GM13976 (cell line): Measurements from ENCODE around the gene NEO1.

ENCODE experiments used
- DNase-seq: peaks from one replicate; pipeline ENCODE4 v3.0.0; 2012; ENCODE audit warnings: low spot score
- in situ Hi-C: fragments of 300-500 bp; cut with MboI; formaldehyde crosslinking; loops from one replicate; pipeline ENCODE4 v1.12.0; 2022; ENCODE audit warnings: low sequenced_read_pairs, mixed read lengths, inconsistent platforms; ENCODE audit not compliant: unreplicated experiment
- TF ChIP-seq, protein P1 (sequence below): IDR thresholded peaks from 2 replicates; pipeline ENCODE4 v1.5.1; 2012; ENCODE audit warnings: borderline replicate concordance, mild to moderate bottlenecking; ENCODE audit not compliant: insufficient read depth; ENCODE audit errors: extremely low read depth, missing control alignments, control extremely low read depth

NEO1 gene

DNA sequence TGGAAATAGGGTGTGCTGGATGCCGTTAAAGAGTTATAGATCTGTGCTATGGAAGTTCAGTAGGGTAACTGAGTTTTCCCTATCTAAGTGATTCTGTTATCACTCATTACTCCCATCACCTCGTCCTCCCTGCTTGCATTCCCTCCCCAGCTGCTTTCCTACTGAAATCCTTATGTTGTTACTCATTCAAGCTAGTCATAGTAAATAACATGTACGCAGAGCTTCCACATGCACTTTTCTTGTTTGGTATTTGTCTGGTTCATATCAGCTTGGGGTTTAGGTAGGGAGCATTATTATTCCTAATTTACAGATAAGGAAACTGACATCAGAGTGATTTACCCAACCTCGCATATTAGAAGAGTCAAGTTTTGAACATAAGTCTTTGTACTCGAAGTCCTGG, 181.4 kb downstream of the NEO1 start:
- DNase-seq, result no peak

DNA sequence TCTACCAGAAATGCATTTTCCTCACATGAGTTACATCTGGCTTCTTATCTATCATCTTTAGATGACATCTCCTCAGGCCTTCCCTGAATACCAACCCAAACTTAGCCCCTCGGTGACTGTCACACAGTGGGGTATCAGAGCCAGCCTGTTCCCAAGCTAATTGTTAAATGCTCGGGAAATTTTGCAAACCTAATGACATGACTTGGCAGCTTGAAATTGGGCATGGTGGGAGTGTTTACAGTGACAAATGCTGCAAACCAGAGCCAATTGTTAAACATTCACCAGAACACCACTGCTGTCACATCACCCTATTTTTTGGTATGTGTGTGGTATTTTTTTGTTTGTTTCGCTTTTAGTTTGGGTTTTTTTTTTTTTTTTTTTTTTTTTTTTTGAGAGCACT, 185.6 kb downstream of the NEO1 start:
- in situ Hi-C loops, result no loop called here
- TF ChIP-seq, protein P1, sequence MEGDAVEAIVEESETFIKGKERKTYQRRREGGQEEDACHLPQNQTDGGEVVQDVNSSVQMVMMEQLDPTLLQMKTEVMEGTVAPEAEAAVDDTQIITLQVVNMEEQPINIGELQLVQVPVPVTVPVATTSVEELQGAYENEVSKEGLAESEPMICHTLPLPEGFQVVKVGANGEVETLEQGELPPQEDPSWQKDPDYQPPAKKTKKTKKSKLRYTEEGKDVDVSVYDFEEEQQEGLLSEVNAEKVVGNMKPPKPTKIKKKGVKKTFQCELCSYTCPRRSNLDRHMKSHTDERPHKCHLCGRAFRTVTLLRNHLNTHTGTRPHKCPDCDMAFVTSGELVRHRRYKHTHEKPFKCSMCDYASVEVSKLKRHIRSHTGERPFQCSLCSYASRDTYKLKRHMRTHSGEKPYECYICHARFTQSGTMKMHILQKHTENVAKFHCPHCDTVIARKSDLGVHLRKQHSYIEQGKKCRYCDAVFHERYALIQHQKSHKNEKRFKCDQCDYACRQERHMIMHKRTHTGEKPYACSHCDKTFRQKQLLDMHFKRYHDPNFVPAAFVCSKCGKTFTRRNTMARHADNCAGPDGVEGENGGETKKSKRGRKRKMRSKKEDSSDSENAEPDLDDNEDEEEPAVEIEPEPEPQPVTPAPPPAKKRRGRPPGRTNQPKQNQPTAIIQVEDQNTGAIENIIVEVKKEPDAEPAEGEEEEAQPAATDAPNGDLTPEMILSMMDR, result no peak
- no peak for DNase-seq

More for the DNA sequence above, 181.4 kb downstream of the NEO1 start:
- TF ChIP-seq, protein P1, result no peak
- in situ Hi-C loops, result no loop called here

DNA sequence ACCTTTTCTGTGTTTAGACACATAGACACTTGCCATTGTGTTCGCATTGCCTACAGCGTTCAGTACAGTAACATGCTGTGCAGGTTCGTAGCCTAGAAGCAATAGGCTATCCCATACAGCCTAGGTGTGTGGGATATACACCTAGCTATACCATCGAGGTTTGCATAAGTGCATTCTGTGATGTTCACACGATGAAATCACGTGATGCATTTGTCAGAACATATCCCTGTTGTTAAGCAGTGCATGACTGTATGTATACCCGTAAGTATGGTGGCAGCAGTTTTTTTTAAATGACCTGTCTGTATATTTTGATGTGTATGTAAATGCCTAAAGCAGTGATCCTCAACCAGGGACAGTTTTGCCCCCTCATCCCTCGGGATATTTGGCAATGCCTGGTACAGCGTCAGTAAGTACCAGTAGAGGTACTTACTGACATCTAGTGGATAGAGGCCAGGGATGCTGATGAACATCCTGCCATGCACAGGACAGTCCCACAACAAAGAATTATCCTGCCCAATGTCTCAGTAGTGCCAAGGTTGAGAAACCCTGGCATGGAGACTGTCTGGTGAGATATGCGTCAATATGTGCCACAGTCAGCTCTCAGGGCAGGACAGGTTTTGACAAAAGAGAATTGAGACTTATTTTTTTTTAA, 187.4 kb downstream of the NEO1 start:
- DNase-seq, result no peak
- TF ChIP-seq, protein P1, result no peak
- in situ Hi-C loops, result no loop called here

DNA sequence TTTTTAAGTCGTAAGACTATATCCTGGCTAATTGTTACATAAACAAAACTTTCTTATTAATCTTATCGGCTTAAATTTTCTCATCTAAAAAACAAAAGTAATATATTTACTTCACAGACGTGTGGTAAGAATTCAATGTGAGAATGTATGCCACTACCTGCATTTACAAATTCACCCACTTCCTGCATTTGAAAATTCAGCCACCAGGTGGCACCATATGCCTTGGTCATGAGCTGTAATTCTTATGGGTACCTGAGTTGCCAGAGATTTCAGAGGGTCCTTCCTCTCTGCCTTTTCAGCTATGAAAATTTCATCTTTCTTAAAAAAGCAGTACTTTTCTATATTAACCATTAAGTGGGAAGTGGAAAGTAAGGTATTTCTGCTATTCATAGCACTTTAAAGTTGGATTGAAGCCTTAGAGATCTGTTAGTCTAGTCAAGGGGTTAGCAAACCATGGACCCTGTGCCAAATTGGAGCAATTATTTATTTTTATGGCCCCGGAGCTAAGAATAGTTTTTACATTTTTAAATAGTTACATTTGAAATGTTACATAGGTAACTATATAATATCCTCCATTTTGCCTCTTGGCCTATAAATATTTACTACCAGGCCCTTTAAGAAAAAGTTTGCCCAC, 188.7 kb downstream of the NEO1 start:
- TF ChIP-seq, protein P1, result peak; percentile 67
- peak; percentile 55 for DNase-seq
- in situ Hi-C loops, result no loop called here

DNA sequence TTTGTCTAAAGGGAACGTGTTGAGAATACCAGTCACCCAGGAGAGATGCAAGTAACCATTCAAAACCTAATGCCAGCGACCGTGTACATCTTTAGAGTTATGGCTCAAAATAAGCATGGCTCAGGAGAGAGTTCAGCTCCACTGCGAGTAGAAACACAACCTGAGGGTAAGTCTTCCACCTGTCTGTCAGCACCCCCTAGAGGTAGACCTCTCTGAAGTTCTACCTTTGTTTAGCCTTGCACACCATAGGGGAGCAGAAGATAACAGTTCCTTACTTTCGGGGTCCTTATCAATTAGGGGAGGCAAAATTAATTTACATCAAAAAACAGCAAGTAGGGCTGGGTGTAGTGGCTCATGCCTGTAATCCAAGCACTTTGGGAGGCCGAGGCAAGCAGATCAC, 192.1 kb downstream of the NEO1 start:
- TF ChIP-seq, protein P1, result peak; percentile 26
- in situ Hi-C loops, result no loop called here
- DNase-seq, result peak; percentile 24

DNA sequence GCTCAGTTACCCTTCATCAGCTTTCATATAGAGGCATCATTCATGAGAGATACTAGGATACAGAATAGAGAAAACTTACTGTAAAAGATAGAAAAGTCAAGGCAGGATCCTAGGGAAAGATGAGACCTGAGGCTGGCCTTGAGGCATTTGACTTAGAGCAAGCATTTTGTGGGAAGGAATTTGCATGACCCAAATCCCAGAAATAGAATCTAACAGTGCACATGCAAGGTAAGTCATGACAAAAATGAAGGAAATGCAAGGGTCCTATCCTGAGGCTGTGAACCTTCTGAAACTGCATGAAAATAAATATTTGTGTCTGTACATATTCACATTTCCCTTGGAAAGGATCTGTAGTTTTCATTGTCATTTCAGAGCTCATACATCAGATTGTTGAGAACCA, 194.2 kb downstream of the NEO1 start:
- no peak for DNase-seq
- TF ChIP-seq, protein P1, result no peak
- in situ Hi-C loops, result no loop called here
